Measurements from ENCODE around the gene CELF2. TPM values are rescaled to one million over a fixed set of nuclear protein-coding genes. Genes with fewer than 3 reads are reported as not detected.

CELF2 gene
- total RNA-seq, 4 donors from 2014 or later, result 28.7 to 55.4 (median 35.0) TPM

GRCh38 chr10:11330383-11331045, 312.8 kb downstream of the CELF2 start:
- Histone ChIP-seq H3K4me3 (replicated peaks in 1 of 3) (no peak overlapping the region), H3K9me3 (no peaks in the 10 kb centered on the region), H3K4me1 (peaks cover 19 to 20% of the 10 kb centered on the region in 2 donors), H3K27me3 (no peaks in the 10 kb centered on the region), H3K27ac (no peak overlapping the region), H3K36me3 (no peaks in the 10 kb centered on the region)
- no peak for DNase-seq
- WGBS, 2 donors, result 50 to 63% methylated on average over 8 of the region's 8 CpGs
- TF ChIP-seq CTCF (IDR thresholded peaks at IDR 0.05) (no peak), POLR2A (IDR thresholded peaks at IDR 0.05) (no peak)
- intact Hi-C loops (cut with DNase I), result no loop called here

GRCh38 chr10:11331046-11331577, 313.4 kb downstream of the CELF2 start:
- no peaks in the 10 kb centered on the region for H3K9me3 ChIP-seq
- no peaks in the 10 kb centered on the region for H3K27me3 ChIP-seq
- no peak overlapping the region for H3K4me3 ChIP-seq (replicated peaks in 1 of 3)
- H3K27ac ChIP-seq, result no peak overlapping the region
- no peaks in the 10 kb centered on the region for H3K36me3 ChIP-seq
- intact Hi-C loops (cut with DNase I), result no loop called here
- peaks cover 19 to 20% of the 10 kb centered on the region in 2 donors for H3K4me1 ChIP-seq
- no peak for TF ChIP-seq POLR2A (IDR thresholded peaks at IDR 0.05)
- no peak for TF ChIP-seq CTCF (IDR thresholded peaks at IDR 0.05)
- no peak for DNase-seq

GRCh38 chr10:11331726-11332125, 314.1 kb downstream of the CELF2 start:
- DNase-seq, result no peak
- Histone ChIP-seq H3K27me3 (no peaks in the 10 kb centered on the region), H3K9me3 (no peaks in the 10 kb centered on the region), H3K36me3 (no peaks in the 10 kb centered on the region), H3K4me3 (replicated peaks in 1 of 3) (no peak overlapping the region), H3K4me1 (peaks cover 19 to 20% of the 10 kb centered on the region in 2 donors), H3K27ac (no peak overlapping the region)
- TF ChIP-seq CTCF (IDR thresholded peaks at IDR 0.05) (no peak), POLR2A (IDR thresholded peaks at IDR 0.05) (no peak)
- 57 to 70% methylated on average over 3 of the region's 3 CpGs for WGBS, 2 donors
- intact Hi-C loops (cut with DNase I), result no loop called here

DNA sequence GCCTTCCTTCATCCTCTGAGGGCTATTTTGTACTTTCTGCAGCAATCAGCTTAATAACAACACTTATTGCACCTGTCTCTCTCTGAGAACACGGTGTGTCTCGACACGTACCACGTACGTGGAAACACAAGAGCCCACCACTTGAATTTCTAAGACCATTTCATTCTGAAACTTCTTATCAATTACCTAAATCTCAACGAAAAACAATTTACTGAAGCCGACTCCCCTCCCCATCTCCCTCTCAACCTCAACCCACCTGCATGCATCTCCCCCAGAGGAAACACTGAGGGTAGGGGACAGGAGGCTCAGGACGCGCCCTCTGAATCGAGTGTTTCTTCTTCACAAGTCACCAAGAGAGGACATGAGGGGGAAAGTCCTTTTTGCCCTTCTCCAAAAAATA, 315.2 kb downstream of the CELF2 start:
- Histone ChIP-seq H3K36me3 (no peaks in the 10 kb centered on the region), H3K27me3 (no peaks in the 10 kb centered on the region), H3K9me3 (no peaks in the 10 kb centered on the region), H3K4me1 (peaks cover 19 to 20% of the 10 kb centered on the region in 2 donors), H3K27ac (no peak overlapping the region), H3K4me3 (replicated peaks in 1 of 3) (no peak overlapping the region)
- no peak for DNase-seq
- 85 to 86% methylated on average over 10 of the region's 10 CpGs for WGBS, 2 donors
- TF ChIP-seq POLR2A (IDR thresholded peaks at IDR 0.05), result no peak
- no peak for TF ChIP-seq CTCF (IDR thresholded peaks at IDR 0.05)
- intact Hi-C loops (cut with DNase I), result no loop called here

GRCh38 chr10:11334436-11334835, 316.8 kb downstream of the CELF2 start:
- no peak for DNase-seq
- peaks cover 9 to 11% of the 10 kb centered on the region in 2 donors for H3K4me1 ChIP-seq
- no peaks in the 10 kb centered on the region for H3K27me3 ChIP-seq
- intact Hi-C loops (cut with DNase I), result no loop called here
- H3K4me3 ChIP-seq (replicated peaks in 1 of 3), result no peak overlapping the region
- no peaks in the 10 kb centered on the region for H3K36me3 ChIP-seq
- no peaks in the 10 kb centered on the region for H3K9me3 ChIP-seq
- WGBS, 2 donors, result 79 to 80% methylated on average over 8 of the region's 8 CpGs
- TF ChIP-seq CTCF (IDR thresholded peaks at IDR 0.05), result no peak
- no peak for TF ChIP-seq POLR2A (IDR thresholded peaks at IDR 0.05)
- H3K27ac ChIP-seq, result no peak overlapping the region

Measured in thyroid gland (tissue), 4 donors.